D341Med (cell line): ENCODE results near the gene CCR7.

Experiments used
- DNase-seq: peaks from one replicate; pipeline ENCODE4 v3.0.0; 2012; ENCODE audit warnings: low spot score

CCR7 gene

DNA sequence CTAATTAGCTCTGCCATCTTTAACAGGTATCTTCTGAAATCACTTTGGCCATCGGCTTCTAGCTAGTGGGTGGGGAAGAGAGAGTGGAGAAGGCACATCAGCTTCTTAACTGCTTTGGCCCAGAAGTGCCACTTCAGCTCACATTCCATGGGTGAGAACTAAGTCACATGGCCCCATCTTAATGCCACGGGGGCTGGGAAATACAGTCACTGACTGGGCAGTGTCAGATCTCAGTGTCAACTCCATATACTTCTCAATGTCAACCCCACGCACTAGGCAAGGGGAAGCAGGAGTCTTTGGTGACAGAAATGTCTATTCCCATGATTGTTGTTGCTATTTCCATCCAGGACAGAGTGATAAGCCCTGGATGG is 29.4 kb downstream of the CCR7 start:
- no peak for DNase-seq

DNA sequence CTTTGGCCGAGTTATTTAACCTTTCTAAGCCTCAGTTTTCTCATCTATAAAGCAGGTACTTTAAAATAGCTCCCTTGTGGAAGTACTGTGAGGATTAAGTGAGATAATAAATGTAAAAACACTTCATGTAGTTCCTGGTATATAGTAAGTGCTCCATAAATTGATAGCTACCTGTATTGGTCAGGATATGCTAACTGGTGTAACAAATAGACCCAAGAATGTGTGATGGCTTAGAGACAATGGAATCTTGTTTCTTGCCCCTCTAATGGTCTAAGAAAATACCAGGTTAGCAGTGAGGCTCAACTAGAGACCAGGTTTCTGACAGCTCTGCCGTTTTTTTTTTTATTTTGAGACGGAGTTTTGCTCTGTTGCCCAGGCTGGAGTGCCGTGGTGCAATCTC is 29.8 kb downstream of the CCR7 start:
- DNase-seq, result no peak

DNA sequence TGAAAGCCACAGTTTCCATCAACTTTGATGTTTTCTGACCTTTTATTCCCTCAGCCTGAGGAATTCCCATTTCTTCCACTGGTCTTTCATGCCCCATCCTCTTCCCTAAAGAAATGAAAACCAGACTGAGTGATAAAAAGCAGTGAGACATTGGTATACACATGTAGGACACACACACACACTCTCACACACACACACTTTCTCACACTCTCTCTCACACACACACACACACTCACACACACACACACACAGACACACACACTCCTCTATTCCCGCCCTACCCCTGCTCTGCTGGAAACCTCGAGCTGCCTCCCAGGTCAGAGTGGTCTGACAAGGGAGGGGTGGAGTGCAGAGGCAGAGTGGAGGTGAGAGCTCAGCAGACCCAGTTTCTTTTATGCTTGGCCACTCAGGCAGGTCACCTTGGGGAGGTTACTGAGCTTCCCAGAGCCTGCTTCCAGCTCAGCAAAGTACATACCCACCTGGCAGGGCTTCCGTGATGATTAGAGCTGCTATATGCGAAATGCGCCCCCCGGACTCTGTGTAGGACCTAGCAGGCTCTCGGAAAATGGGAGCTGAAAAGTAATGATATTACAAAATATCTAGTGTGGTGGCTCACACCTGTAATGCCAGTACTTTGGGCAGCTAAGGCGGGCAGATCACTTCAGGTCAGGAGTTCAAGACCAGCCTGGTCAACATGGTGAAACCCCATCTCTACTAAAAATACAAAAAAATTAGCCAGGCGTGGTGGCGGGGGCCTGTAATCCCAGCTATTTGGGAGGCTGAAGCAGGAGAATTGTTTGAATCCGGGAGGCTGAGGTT is 30.7 kb downstream of the CCR7 start:
- DNase-seq, result no peak

DNA sequence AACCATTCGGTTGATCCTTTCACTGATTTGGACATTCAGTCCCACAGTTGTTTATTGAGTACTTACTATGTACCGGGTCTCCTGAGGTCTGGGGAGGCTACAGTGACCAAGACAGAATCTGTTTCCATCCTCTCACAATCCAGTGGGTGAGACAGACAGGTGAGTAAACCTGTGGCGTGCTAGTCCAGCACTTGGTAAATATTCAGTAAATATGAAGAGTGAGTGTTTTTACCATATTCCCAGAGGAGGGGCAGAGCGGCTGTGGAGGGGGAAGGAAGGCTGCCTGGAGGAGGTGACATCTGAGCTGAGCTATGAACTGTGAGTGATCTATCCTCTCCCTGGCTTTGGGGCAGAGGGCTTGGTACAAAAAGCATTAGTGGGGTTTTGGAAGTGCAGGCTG is 31.4 kb downstream of the CCR7 start:
- DNase-seq, result no peak

- no peak for DNase-seq
Measured at GRCh38 chr17:40532520-40533253, 32.6 kb downstream of the CCR7 start.

DNA sequence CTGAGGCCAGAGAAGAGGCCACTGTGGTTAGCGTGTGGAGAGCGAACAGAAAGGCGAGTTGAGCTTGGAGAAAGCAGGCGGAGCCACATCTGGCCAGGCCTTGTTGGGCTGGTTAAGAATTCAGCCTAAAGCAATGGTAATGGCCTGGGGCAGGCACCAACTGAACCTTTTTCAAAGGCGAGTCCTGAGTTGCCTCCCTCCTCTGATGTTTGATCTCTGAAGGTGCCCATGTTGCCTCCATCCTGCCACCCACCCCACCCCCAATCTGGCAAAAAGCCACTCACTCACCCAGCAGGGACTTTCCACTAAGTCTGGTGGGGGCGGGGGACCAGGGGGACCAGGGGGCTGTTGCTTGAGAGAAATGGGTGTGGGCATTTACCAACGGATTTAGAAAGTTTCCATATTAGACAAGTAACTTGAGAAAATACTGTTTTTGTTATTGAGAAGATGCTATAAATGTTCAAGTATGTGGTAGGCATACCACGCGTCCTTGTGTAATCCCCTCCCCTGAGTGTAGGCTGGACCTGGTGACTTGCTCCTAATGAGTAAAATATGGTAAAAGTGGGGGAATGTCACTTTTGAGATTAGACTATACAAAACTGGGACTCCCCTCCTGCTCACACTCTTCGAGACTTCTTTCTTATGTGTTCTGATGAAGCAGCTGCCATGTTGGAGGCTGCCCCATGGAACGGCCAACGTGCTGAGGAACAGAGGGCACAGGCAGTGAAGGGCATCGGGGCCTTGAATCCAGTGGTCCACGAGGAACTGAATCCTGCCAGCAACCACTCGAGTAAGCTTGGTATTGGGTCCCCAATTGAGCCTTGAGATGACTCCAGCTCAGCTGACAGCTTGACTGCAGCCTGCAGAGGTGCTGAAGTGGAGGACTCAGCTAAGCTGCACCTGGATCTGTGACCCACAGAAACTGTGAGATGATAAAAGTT is 34.0 kb downstream of the CCR7 start:
- DNase-seq, result no peak

GRCh38 chr17:40530531-40530994 is 34.7 kb downstream of the CCR7 start:
- no peak for DNase-seq

DNA sequence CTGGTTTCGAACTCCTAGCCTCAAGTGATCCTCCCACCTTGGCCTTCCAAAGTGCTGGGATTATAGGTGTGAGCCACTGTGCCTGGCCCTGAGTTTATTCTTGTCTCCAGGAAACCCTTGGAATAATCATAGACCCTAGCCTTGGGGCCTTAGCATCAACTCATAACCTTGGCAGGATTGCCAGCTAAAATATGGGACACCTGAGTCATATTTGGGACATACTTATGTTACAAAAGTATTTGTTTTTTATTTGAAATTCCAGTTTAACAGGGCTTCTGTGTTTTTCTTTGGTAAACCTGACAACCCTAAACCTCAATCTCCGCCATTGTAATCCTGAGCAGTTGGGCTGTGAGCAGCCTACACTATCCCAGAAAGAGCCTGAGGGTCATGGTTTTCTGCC is 35.3 kb downstream of the CCR7 start:
- DNase-seq, result no peak

DNA sequence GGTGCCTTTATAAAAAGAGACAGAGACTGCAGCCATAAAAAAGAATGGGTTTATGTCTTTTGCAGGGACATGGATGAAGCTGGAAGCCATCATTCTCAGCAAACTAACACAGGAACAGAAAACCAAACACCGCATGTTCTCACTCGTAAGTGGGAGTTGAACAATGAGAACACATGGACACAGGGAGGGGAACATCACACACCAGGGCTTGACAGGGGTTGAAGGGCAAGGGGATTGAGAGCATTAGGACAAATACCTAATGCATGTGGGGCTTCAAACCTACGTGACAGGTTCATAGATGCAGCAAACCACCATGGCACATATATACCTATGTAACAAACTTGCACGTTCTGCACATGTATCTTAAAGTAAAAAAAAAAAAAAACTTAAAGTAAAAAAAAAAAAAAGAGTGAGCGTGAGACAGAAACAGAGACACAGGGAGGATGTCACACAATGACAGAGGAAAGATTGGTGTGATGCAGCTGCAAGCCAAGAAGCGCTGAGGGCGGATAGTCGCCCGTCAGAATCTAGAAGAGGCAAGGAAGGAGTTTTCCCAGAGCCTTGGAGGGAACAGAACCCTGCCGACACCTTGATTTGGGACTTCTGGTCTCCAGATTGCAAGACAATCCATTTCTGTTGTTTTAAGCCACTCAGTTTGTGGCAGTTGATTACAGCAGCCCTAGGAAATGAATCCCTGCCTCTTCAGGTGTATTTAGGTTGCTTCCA is 36.4 kb downstream of the CCR7 start:
- DNase-seq, result no peak

DNA sequence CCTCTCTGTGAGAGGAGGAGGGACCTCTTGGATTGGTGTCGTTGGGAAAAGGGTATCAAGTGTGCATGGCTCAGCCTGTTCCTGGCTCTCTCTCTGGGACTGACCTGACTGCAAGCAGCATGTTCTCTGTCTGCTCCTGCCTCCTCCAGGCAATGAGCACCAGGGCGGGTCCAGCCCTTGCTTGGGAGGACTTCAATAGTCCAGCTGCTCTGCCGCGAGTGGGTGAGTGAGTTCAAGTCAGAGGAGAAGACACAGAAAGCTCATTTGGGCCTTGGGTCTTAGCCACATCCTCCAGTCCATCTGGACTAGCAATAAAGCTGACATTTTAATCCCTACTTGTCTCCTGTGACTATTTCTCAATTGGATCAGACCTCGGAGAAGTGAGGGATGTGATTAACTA is 38.6 kb downstream of the CCR7 start:
- no peak for DNase-seq

DNA sequence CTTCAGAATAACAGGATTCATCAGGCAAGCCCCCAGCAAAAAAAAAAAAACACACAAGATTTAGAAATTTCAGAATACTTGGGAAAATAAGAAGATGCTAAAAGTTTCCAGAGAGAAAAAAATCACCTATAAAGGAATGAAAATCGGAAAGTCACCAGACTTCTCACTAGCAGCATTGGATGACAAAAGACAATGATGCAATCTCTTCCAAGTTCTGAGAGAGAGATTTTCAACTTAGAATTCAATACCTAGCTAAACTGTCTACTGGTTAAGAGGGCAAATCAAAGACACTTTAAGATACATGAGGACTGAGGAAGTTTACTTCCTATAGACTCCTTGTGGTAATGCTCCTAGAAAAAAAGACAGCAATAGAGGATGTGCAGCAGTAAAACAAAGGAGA is 40.0 kb downstream of the CCR7 start:
- no peak for DNase-seq

DNA sequence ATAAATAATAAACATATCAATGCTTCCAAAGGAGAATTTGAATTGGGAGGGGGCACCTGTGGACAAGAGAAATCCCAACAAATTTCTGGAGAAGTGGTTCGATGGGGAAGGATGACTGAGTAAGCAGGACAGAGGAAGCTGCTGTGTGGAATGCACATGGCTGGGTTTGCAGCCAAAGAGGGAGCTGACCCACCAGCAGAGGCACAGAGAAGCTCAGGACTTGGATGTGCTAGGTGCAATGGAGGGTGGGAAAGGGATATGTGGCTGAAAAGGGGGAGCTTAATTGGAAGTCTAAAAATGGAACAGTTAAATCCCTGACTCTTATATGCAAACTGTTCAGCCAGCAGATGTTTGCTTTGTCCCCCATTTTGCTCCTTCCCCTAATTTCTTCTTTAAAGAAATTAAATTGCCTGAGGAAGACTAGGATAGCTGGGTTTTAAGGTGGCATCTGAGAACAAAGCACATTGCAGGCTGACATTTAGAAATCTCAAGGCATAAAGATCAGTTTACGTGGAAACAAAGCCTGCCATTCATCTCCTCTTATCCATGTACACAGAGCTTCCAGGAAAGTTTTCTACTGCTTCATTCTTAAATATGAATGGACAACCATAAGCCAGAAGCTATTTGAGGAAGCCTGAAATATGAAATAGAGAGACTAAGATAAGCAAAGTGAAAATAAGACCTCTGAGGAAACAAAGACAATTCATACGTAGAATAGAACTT is 40.9 kb downstream of the CCR7 start:
- DNase-seq, result no peak

DNA sequence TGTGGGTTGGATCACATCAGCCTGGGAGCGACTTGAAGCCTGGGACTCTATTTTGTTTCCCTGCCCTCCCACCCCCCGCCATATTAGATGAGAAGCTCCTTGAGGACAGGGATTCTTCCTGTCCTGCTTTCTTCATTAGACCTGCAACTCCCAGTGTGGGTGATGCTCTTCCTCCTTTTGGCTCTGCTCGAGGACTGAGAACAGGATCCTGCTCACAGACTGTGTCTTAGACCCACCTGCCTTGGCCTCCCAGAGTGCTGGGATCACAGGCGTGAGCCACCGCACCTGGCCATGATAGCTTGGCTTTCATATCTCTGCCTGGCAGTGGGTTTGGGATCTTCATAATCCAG is 42.3 kb downstream of the CCR7 start:
- no peak for DNase-seq

GRCh38 chr17:40522250-40522960 is 42.9 kb downstream of the CCR7 start:
- no peak for DNase-seq

GRCh38 chr17:40520991-40521453 is 44.2 kb downstream of the CCR7 start:
- no peak for DNase-seq

- DNase-seq, result no peak
Measured at GRCh38 chr17:40519089-40519775, 46.0 kb downstream of the CCR7 start.

GRCh38 chr17:40518401-40519088 is 46.7 kb downstream of the CCR7 start:
- DNase-seq, result no peak

DNA sequence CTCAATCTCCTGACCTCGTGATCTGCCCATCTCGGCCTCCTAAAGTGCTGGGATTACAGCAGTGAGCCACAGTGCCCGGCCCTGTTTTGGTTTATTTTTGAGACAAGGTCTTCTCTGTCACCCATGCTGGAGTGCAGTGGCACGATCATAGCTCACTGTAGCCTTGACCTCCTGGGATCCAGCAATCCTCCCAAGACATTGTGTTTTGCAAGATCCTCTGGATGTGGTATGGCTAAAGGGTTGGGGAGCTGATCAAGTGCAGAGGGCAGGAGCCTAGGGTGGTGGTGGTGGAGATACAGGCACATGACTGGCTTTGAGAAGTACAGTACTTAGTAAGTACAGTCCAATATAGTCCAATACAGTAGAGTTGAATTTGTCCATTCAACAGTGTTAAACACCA is 47.3 kb downstream of the CCR7 start:
- no peak for DNase-seq

DNA sequence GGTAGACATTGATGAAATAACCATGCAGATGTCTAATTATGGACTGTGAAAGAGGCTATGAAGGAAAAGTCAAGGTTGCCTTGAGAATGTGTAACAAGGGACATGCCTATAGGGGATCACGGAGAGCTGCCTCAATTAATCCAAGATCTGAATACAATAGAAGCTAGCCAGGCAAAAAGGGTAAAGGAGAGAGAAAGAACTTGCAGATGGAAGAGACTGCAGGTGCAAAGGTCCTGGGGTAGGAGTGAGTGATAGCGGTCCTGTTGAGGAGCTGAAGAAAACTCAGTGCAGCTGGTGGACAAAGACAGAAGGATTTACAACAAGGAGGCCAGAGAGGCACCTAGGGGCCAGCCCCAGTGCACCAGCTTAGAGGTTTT is 48.0 kb downstream of the CCR7 start:
- DNase-seq, result no peak
